ENCODE measurements around the gene MUC3A. TPM values are rescaled to one million over a fixed set of nuclear protein-coding genes. Genes with fewer than 3 reads are reported as not detected.
"Not testable (repeated sequence)": the region's sequence is repeated elsewhere in the genome, so short reads cannot be mapped to it uniquely, and the experiment has no call there.

Gene MUC3A
- total RNA-seq, 4 donors from 2014 or later, result not detected

GRCh38 chr7:100921039-100921438 is 28.3 kb upstream of the MUC3A start:
- no peaks in the 10 kb centered on the region for H3K4me1 ChIP-seq
- no peak overlapping the region for H3K4me3 ChIP-seq
- no peaks in the 10 kb centered on the region for H3K27me3 ChIP-seq
- no peaks in the 10 kb centered on the region for H3K36me3 ChIP-seq
- no peak for DNase-seq (ENCODE audit: low spot score in 2 of 2)
- H3K9me3 ChIP-seq, result no peaks in the 10 kb centered on the region
- no peak overlapping the region for H3K27ac ChIP-seq
- no peak for TF ChIP-seq CTCF (IDR thresholded peaks at IDR 0.05)
- no peak for TF ChIP-seq POLR2AphosphoS5 (IDR thresholded peaks at IDR 0.05)
- TF ChIP-seq EP300 (IDR thresholded peaks at IDR 0.05), result no peak
- no peak for TF ChIP-seq POLR2A (IDR thresholded peaks at IDR 0.05)

- H3K4me3 ChIP-seq; H3K27ac ChIP-seq; H3K36me3 ChIP-seq; DNase-seq (ENCODE audit: low spot score in 2 of 2); H3K4me1 ChIP-seq; H3K9me3 ChIP-seq; H3K27me3 ChIP-seq: not testable (repeated sequence)
- 57% methylated on average over 4 of the region's 4 CpGs for WGBS
Measured at GRCh38 chr7:100923616-100924015, 25.7 kb upstream of the MUC3A start.

GRCh38 chr7:100929808-100930174 is 19.5 kb upstream of the MUC3A start:
- 100% methylated on average over 1 of the region's 1 CpG for WGBS
- H3K27ac ChIP-seq, result no peak overlapping the region
- H3K4me3 ChIP-seq, result no peak overlapping the region
- no peaks in the 10 kb centered on the region for H3K4me1 ChIP-seq
- peaks cover 3% of the 10 kb centered on the region for H3K27me3 ChIP-seq
- H3K9me3 ChIP-seq, result no peaks in the 10 kb centered on the region
- no peaks in the 10 kb centered on the region for H3K36me3 ChIP-seq
- TF ChIP-seq EP300 (IDR thresholded peaks at IDR 0.05) (no peak), CTCF (IDR thresholded peaks at IDR 0.05) (no peak), POLR2AphosphoS5 (IDR thresholded peaks at IDR 0.05) (no peak), POLR2A (IDR thresholded peaks at IDR 0.05) (no peak)
- DNase-seq (ENCODE audit: low spot score in 2 of 2), result no peak

- 55% methylated on average over 4 of the region's 4 CpGs for WGBS
Measured at GRCh38 chr7:100933734-100934133, 15.6 kb upstream of the MUC3A start.

GRCh38 chr7:100935381-100935780 is 14.0 kb upstream of the MUC3A start:
- DNase-seq (ENCODE audit: low spot score in 2 of 2); H3K9me3 ChIP-seq; H3K27me3 ChIP-seq; H3K27ac ChIP-seq; H3K36me3 ChIP-seq; H3K4me3 ChIP-seq; H3K4me1 ChIP-seq: not testable (repeated sequence)
- WGBS, result 70% methylated on average over 2 of the region's 2 CpGs

More at GRCh38 chr7:100933734-100934133, 15.6 kb upstream of the MUC3A start:
- Histone ChIP-seq H3K27ac (no peak overlapping the region), H3K27me3 (peaks cover 3% of the 10 kb centered on the region), H3K4me3 (no peak overlapping the region), H3K9me3 (no peaks in the 10 kb centered on the region), H3K4me1 (no peaks in the 10 kb centered on the region), H3K36me3 (no peaks in the 10 kb centered on the region)
- DNase-seq (ENCODE audit: low spot score in 2 of 2), result no peak
- no peak for TF ChIP-seq POLR2AphosphoS5 (IDR thresholded peaks at IDR 0.05)
- no peak for TF ChIP-seq EP300 (IDR thresholded peaks at IDR 0.05)
- no peak for TF ChIP-seq CTCF (IDR thresholded peaks at IDR 0.05)
- TF ChIP-seq POLR2A (IDR thresholded peaks at IDR 0.05), result no peak

GRCh38 chr7:100936167-100936566 is 13.2 kb upstream of the MUC3A start:
- not testable (repeated sequence) for H3K27ac ChIP-seq; H3K36me3 ChIP-seq; H3K4me3 ChIP-seq; DNase-seq (ENCODE audit: low spot score in 2 of 2); H3K4me1 ChIP-seq; H3K27me3 ChIP-seq; H3K9me3 ChIP-seq
- WGBS, result 98% methylated on average over 7 of the region's 7 CpGs

- Histone ChIP-seq H3K4me3 (no peak overlapping the region), H3K27ac (no peak overlapping the region), H3K4me1 (no peaks in the 10 kb centered on the region), H3K9me3 (no peaks in the 10 kb centered on the region), H3K27me3 (peaks cover 11% of the 10 kb centered on the region), H3K36me3 (no peaks in the 10 kb centered on the region)
- DNase-seq (ENCODE audit: low spot score in 2 of 2), result no peak
- TF ChIP-seq POLR2AphosphoS5 (IDR thresholded peaks at IDR 0.05) (no peak), POLR2A (IDR thresholded peaks at IDR 0.05) (no peak), CTCF (IDR thresholded peaks at IDR 0.05) (no peak), EP300 (IDR thresholded peaks at IDR 0.05) (no peak)
- 57% methylated on average over 9 of the region's 9 CpGs for WGBS
Measured at GRCh38 chr7:100942045-100942774, 7.1 kb upstream of the MUC3A start.
